ENCODE data around the gene KIAA0232.
"Not testable (repeated sequence)": the region's sequence is repeated elsewhere in the genome, so short reads cannot be mapped to it uniquely, and the experiment has no call there.

Gene KIAA0232

GRCh38 chr4:6754481-6755087 lies 27.9 kb upstream of the KIAA0232 start:
- no peak for DNase-seq (ENCODE audit: low read depth)

GRCh38 chr4:6755088-6755753 lies 27.3 kb upstream of the KIAA0232 start:
- no peak for DNase-seq (ENCODE audit: low read depth)

GRCh38 chr4:6756345-6756744 lies 26.2 kb upstream of the KIAA0232 start:
- DNase-seq (ENCODE audit: low read depth) = not testable (repeated sequence)

- DNase-seq (ENCODE audit: low read depth) = no peak
Observed at GRCh38 chr4:6758728-6759127, 23.8 kb upstream of the KIAA0232 start.

GRCh38 chr4:6760865-6761264 lies 21.7 kb upstream of the KIAA0232 start:
- DNase-seq (ENCODE audit: low read depth) = no peak

GRCh38 chr4:6761649-6762615 lies 20.6 kb upstream of the KIAA0232 start:
- no peak for DNase-seq (ENCODE audit: low read depth)

- no peak for DNase-seq (ENCODE audit: low read depth)
Observed at GRCh38 chr4:6763330-6763851, 19.1 kb upstream of the KIAA0232 start.

- DNase-seq (ENCODE audit: low read depth) = no peak
Observed at GRCh38 chr4:6764976-6765620, 17.4 kb upstream of the KIAA0232 start.

GRCh38 chr4:6765703-6766102 lies 16.8 kb upstream of the KIAA0232 start:
- DNase-seq (ENCODE audit: low read depth) = no peak

GRCh38 chr4:6767386-6767747 lies 15.2 kb upstream of the KIAA0232 start:
- no peak for DNase-seq (ENCODE audit: low read depth)

GRCh38 chr4:6767748-6768538 lies 14.6 kb upstream of the KIAA0232 start:
- no peak for DNase-seq (ENCODE audit: low read depth)

GRCh38 chr4:6768539-6768905 lies 14.0 kb upstream of the KIAA0232 start:
- no peak for DNase-seq (ENCODE audit: low read depth)

GRCh38 chr4:6769233-6769988 lies 13.1 kb upstream of the KIAA0232 start:
- DNase-seq (ENCODE audit: low read depth) = no peak

GRCh38 chr4:6769989-6770420 lies 12.5 kb upstream of the KIAA0232 start:
- DNase-seq (ENCODE audit: low read depth) = no peak

- no peak for DNase-seq (ENCODE audit: low read depth)
Observed at GRCh38 chr4:6770581-6771228, 11.8 kb upstream of the KIAA0232 start.

- DNase-seq (ENCODE audit: low read depth) = no peak
Observed at GRCh38 chr4:6771229-6771671, 11.3 kb upstream of the KIAA0232 start.

GRCh38 chr4:6772223-6772928 lies 10.2 kb upstream of the KIAA0232 start:
- no peak for DNase-seq (ENCODE audit: low read depth)

- DNase-seq (ENCODE audit: low read depth) = no peak
Observed at GRCh38 chr4:6773106-6773505, 9.4 kb upstream of the KIAA0232 start.
